Muscle of leg (tissue), 11 donors: ENCODE measurements around the gene STAB2. TPM values are rescaled to one million over a fixed set of nuclear protein-coding genes. Genes with fewer than 3 reads are reported as not detected.

Experiments
- DNase-seq: peaks from one replicate; pipeline ENCODE4 v3.0.0; 2013
- H3K27ac ChIP-seq: one replicate; pipeline ENCODE4 v1.5.1; 2013; ENCODE audit warnings: mild to moderate bottlenecking, low read length, control low read depth
- H3K27me3 ChIP-seq: one replicate; pipeline ENCODE4 v1.6.1; 2013; ENCODE audit warnings: low read length; ENCODE audit not compliant: control insufficient read depth, insufficient read depth
- H3K36me3 ChIP-seq: one replicate; pipeline ENCODE4 v1.6.1; 2013; ENCODE audit warnings: low read length; ENCODE audit not compliant: control insufficient read depth, insufficient read depth
- H3K4me1 ChIP-seq: one replicate; pipeline ENCODE4 v1.6.1; 2013; ENCODE audit warnings: low read length; ENCODE audit not compliant: control insufficient read depth, insufficient read depth
- H3K4me3 ChIP-seq: one replicate; pipeline ENCODE4 v1.5.1; 2013; ENCODE audit warnings: low read length, control low read depth
- H3K9me3 ChIP-seq: replicated peaks from 2 replicates; pipeline ENCODE4 v1.6.1; 2013; ENCODE audit warnings: low read depth, low read length; ENCODE audit not compliant: control insufficient read depth
- WGBS: methylation state at CpG from one replicate; pipeline ENCODE4 v1.1.5; 2013; ENCODE audit warnings: missing lambda C conversion rate; ENCODE audit not compliant: insufficient coverage; 5-methylcytosine and 5-hydroxymethylcytosine counted together
- polyA plus RNA-seq, 8 donors: library from polyadenylated mRNA; unstranded; fragments of 120-200 nt; gene quantifications; one replicate each; pipeline versions ENCODE4 v1.2.1 to v1.2.3, GENCODE V29; 2013; ENCODE audit warnings: inconsistent platforms in 1 of 8, low replicate concordance in 1 of 8; ENCODE audit not compliant: insufficient read length in 8 of 8, insufficient read depth in 1 of 8
- total RNA-seq: library from RNA; stranded (reverse); fragments of 120-200 nt; gene quantifications from one replicate; pipeline ENCODE4 v1.2.4, GENCODE V29; 2013

Gene STAB2
- total and polyA plus RNA-seq, 9 donors = 0.86 to 6.0 (median 2.5) TPM

GRCh38 chr12:103772367-103773108, 185.5 kb downstream of the STAB2 start:
- no peaks in the 10 kb centered on the region for H3K9me3 ChIP-seq
- DNase-seq = peak; percentile 15
- 74% methylated on average over 5 of the region's 7 CpGs for WGBS
- no peaks in the 10 kb centered on the region for H3K27me3 ChIP-seq
- H3K4me1 ChIP-seq = peaks cover 14% of the 10 kb centered on the region
- H3K27ac ChIP-seq = peak overlapping the region; percentile 7
- no peak overlapping the region for H3K4me3 ChIP-seq
- H3K36me3 ChIP-seq = peaks cover 20% of the 10 kb centered on the region

- DNase-seq = peak; percentile 39
- Histone ChIP-seq H3K9me3 (no peaks in the 10 kb centered on the region), H3K27ac (peak overlapping the region; percentile 7), H3K4me3 (no peak overlapping the region), H3K36me3 (peaks cover 24% of the 10 kb centered on the region), H3K27me3 (no peaks in the 10 kb centered on the region), H3K4me1 (peaks cover 14% of the 10 kb centered on the region)
- WGBS = 70% methylated on average over 2 of the region's 4 CpGs
Observed at GRCh38 chr12:103773109-103773910, 186.2 kb downstream of the STAB2 start.

GRCh38 chr12:103774977-103775560, 188.0 kb downstream of the STAB2 start:
- Histone ChIP-seq H3K4me3 (no peak overlapping the region), H3K27me3 (no peaks in the 10 kb centered on the region), H3K9me3 (no peaks in the 10 kb centered on the region), H3K36me3 (peaks cover 27% of the 10 kb centered on the region), H3K27ac (no peak overlapping the region), H3K4me1 (peaks cover 15% of the 10 kb centered on the region)
- WGBS = 84% methylated on average over 6 of the region's 10 CpGs
- no peak for DNase-seq

DNA sequence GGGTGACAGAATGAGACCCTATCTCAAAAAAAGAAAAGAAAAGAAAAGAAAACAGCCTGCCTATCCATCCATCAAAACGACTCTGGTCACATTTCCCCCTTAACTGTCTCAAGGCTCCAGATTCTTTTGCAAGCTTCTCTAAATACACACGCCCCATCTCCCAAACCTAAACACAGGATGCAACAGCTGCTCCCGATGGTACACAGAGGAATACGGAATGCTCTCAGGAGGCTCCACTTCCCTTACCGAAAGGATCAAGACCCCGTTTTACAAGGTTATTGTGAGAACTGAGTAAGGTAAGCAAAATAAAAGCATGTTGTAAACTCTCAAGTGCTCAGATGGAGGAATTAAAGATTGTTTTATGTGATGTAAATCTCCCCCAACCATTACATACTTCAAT, 191.7 kb downstream of the STAB2 start:
- Histone ChIP-seq H3K27ac (no peak overlapping the region), H3K36me3 (peaks cover 23% of the 10 kb centered on the region), H3K27me3 (no peaks in the 10 kb centered on the region), H3K4me3 (no peak overlapping the region), H3K4me1 (peaks cover 7% of the 10 kb centered on the region), H3K9me3 (no peaks in the 10 kb centered on the region)
- no peak for DNase-seq
- WGBS = no CpG with 5 or more reads among the region's 6 CpGs

GRCh38 chr12:103779410-103780092, 192.5 kb downstream of the STAB2 start:
- WGBS = 90% methylated on average over 5 of the region's 7 CpGs
- H3K9me3 ChIP-seq = no peaks in the 10 kb centered on the region
- no peak overlapping the region for H3K27ac ChIP-seq
- peaks cover 13% of the 10 kb centered on the region for H3K4me1 ChIP-seq
- H3K27me3 ChIP-seq = no peaks in the 10 kb centered on the region
- no peak overlapping the region for H3K4me3 ChIP-seq
- H3K36me3 ChIP-seq = peaks cover 26% of the 10 kb centered on the region
- DNase-seq = no peak

GRCh38 chr12:103780093-103780440, 193.0 kb downstream of the STAB2 start:
- H3K4me3 ChIP-seq = no peak overlapping the region
- H3K27ac ChIP-seq = no peak overlapping the region
- H3K4me1 ChIP-seq = peaks cover 18% of the 10 kb centered on the region
- 96% methylated on average over 3 of the region's 4 CpGs for WGBS
- DNase-seq = no peak
- H3K36me3 ChIP-seq = peaks cover 27% of the 10 kb centered on the region
- H3K9me3 ChIP-seq = no peaks in the 10 kb centered on the region
- no peaks in the 10 kb centered on the region for H3K27me3 ChIP-seq

DNA sequence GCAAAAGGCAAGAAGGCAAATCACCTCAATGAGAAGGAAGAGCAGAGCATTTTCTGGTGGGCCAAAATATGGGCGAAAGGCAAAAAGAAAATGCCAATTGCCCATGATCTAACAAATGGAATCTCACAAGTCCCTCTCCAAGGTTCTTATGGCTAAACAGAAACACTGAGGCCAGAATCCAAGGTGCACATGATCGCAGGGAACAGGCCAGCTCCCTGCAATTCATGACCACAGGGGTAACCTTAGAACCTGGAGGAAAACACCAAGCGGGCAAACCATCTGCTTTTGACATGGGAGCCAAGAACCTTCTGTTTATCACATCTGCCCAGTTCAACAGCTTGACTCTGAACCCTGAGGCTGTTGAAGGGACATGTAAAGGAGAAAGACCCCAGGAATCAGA, 193.9 kb downstream of the STAB2 start:
- no peaks in the 10 kb centered on the region for H3K9me3 ChIP-seq
- peaks cover 21% of the 10 kb centered on the region for H3K4me1 ChIP-seq
- DNase-seq = no peak
- H3K27me3 ChIP-seq = no peaks in the 10 kb centered on the region
- H3K36me3 ChIP-seq = peaks cover 23% of the 10 kb centered on the region
- H3K4me3 ChIP-seq = no peak overlapping the region
- no peak overlapping the region for H3K27ac ChIP-seq
- WGBS = 100% methylated on average over 3 of the region's 3 CpGs

DNA sequence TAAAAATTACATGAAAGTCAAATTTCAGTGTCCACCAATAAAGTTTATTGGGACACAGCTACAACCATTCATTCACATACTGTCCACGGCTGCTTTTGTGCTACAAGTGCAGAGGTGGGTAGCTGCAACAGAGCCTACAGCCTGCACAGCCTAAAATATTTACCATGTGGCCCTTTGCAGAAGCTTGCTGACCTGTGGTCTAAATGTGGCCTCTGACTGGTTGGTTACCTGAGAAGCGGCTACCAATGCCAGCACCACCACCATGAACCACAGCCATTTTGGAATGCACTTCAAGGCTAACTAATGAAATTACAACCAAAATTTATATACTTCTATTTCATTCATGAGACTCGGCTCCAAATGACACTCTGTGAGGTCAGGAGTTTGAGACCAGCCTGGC, 195.3 kb downstream of the STAB2 start:
- Histone ChIP-seq H3K4me1 (peaks cover 21% of the 10 kb centered on the region), H3K27me3 (no peaks in the 10 kb centered on the region), H3K27ac (no peak overlapping the region), H3K36me3 (peaks cover 19% of the 10 kb centered on the region), H3K9me3 (no peaks in the 10 kb centered on the region), H3K4me3 (no peak overlapping the region)
- DNase-seq = no peak
- WGBS = no CpG with 5 or more reads among the region's 3 CpGs

DNA sequence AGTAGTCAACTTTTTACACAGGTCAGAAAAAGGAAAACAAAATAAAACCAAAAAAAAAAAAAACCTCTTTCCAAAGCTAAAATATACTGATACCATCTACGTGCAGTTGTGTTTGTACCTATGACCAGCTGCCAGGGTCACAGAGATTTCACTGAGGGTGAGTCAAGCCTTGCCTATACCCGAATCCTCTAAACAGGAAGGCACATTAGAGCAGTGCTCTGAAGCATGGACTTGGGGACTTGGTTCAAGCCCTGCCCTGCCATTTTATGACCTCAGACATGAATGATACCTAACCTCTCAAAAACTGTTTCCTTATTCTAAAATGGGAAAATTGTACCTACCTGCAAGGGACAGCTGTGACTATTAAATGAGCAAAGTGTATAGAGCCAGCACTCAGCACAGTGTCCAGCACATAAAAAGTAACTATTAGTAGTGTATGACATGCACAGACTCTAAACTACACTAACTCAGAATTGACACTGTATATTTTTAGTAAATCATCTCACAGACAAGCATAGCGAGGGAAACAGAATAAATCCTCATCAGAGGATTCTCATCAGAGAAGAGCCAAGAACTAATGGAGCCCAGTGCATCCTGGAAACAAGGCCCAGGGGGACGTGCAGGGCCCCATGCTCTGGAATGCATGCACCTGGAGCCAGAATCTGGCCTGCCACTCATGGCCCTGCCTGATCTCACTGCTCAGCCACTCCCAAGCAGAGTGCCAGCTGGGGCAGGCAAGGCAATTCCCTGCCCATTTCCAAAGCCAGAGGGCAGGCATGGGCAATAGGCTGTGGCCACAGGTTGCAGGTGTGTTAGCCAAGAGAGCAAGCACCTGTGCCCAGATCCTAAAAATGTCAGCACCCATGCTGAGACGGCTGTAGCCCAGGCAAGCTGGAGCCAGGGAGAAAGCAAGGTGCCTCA, 196.9 kb downstream of the STAB2 start:
- Histone ChIP-seq H3K4me1 (peaks cover 17% of the 10 kb centered on the region), H3K4me3 (no peak overlapping the region), H3K9me3 (no peaks in the 10 kb centered on the region), H3K27ac (peak overlapping the region; percentile 66), H3K27me3 (no peaks in the 10 kb centered on the region), H3K36me3 (peaks cover 14% of the 10 kb centered on the region)
- WGBS = 52% methylated on average over 4 of the region's 5 CpGs
- peak; percentile 54 for DNase-seq
